ENCODE measurements around the gene MAMDC2.

DNA sequence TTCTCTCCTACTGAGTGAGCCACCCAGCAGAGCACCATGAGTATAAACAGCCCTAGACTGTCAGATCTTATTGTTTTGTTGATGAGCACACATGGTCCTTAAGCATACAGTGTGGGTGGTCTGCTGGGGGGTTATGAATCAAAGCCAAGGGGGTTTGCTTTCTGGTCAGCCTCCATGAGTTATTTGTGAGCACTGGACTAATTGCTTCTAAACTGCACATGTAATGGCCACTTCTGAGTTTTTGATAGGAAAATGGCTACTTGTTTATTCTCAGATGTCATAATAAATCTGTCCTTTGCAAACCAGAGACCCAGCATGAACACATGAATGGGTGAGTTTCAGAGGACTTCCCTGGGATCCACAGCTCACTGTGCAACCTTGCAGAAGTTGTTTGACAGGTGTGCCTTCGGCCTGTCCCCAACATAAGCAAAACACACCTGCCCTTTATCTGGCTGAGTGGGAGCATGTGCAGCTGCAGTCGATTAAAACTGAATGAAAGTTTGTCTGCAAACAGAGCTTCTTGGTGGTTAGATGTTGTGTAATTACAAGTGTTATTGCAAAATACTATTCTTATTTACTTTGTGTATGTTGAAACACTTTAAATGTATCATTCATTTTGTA is 35.9 kb downstream of the MAMDC2 start:
- TF ChIP-seq EP300 (IDR thresholded peaks at IDR 0.05), result no peak
- TF ChIP-seq, protein P1, sequence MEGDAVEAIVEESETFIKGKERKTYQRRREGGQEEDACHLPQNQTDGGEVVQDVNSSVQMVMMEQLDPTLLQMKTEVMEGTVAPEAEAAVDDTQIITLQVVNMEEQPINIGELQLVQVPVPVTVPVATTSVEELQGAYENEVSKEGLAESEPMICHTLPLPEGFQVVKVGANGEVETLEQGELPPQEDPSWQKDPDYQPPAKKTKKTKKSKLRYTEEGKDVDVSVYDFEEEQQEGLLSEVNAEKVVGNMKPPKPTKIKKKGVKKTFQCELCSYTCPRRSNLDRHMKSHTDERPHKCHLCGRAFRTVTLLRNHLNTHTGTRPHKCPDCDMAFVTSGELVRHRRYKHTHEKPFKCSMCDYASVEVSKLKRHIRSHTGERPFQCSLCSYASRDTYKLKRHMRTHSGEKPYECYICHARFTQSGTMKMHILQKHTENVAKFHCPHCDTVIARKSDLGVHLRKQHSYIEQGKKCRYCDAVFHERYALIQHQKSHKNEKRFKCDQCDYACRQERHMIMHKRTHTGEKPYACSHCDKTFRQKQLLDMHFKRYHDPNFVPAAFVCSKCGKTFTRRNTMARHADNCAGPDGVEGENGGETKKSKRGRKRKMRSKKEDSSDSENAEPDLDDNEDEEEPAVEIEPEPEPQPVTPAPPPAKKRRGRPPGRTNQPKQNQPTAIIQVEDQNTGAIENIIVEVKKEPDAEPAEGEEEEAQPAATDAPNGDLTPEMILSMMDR (IDR thresholded peaks at IDR 0.05), result no peak

All from gastroesophageal sphincter (tissue), 3 donors.